Gastroesophageal sphincter (tissue), 3 donors: ENCODE results near the gene RNF10.

Source experiments
- POLR2A ChIP-seq, 2 donors: fragments of 450-650 bp; IDR thresholded peaks; one replicate each; pipeline ENCODE4 v1.6.1; 2017; ENCODE audit warnings: antibody characterized with exemption in 2 of 2, mild to moderate bottlenecking in 2 of 2, moderate library complexity in 1 of 2
- POLR2AphosphoS5 ChIP-seq: sonication (generic); formaldehyde crosslinking; IDR thresholded peaks from one replicate; pipeline ENCODE4 v1.6.1; 2017; ENCODE audit warnings: antibody characterized with exemption
- TF ChIP-seq, protein P1 (sequence below), 4 experiments: fragments of 200-600 bp in 2 of 4; fragments of 450-650 bp in 2 of 4; sonication (generic) in 1 of 4; IDR thresholded peaks; one replicate each; pipeline ENCODE4 v1.5.1; 2017 to 2019; ENCODE audit warnings: antibody characterized with exemption in 4 of 4, mild to moderate bottlenecking in 2 of 4, moderate library complexity in 2 of 4

GRCh38 chr12:120579179-120579578 lies 45.0 kb downstream of the RNF10 start:
- TF ChIP-seq, protein P1, sequence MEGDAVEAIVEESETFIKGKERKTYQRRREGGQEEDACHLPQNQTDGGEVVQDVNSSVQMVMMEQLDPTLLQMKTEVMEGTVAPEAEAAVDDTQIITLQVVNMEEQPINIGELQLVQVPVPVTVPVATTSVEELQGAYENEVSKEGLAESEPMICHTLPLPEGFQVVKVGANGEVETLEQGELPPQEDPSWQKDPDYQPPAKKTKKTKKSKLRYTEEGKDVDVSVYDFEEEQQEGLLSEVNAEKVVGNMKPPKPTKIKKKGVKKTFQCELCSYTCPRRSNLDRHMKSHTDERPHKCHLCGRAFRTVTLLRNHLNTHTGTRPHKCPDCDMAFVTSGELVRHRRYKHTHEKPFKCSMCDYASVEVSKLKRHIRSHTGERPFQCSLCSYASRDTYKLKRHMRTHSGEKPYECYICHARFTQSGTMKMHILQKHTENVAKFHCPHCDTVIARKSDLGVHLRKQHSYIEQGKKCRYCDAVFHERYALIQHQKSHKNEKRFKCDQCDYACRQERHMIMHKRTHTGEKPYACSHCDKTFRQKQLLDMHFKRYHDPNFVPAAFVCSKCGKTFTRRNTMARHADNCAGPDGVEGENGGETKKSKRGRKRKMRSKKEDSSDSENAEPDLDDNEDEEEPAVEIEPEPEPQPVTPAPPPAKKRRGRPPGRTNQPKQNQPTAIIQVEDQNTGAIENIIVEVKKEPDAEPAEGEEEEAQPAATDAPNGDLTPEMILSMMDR (IDR thresholded peaks at IDR 0.05): no peak
- no peak for TF ChIP-seq POLR2A (IDR thresholded peaks at IDR 0.05)
- TF ChIP-seq POLR2AphosphoS5: no peak
